Renal cortical epithelial cell (primary cell): ENCODE results near the gene ASPHD2. TPM values are rescaled to one million over a fixed set of nuclear protein-coding genes. Genes with fewer than 3 reads are reported as not detected.
A peak's percentile ranks its signal among the peaks of the same experiment; 100 is the strongest.
"Not testable (repeated sequence)": the region's sequence is repeated elsewhere in the genome, so short reads cannot be mapped to it uniquely, and the experiment has no call there.

Experiments used
- DNase-seq: peaks from one replicate; pipeline ENCODE4 v3.0.0-alpha.2; 2011; ENCODE audit warnings: low read depth
- total RNA-seq: library from RNA; depleted of rRNA; stranded (reverse); fragments of >200 nt; gene quantifications from 2 replicates; pipeline ENCODE4 v1.2.3, GENCODE V29; 2014

The ASPHD2 gene, protein sequence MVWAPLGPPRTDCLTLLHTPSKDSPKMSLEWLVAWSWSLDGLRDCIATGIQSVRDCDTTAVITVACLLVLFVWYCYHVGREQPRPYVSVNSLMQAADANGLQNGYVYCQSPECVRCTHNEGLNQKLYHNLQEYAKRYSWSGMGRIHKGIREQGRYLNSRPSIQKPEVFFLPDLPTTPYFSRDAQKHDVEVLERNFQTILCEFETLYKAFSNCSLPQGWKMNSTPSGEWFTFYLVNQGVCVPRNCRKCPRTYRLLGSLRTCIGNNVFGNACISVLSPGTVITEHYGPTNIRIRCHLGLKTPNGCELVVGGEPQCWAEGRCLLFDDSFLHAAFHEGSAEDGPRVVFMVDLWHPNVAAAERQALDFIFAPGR
- 5.4 and 5.6 TPM in 2 replicates for total RNA-seq

- peak; percentile 48 for DNase-seq
These were observed at the start of gene ASPHD2 for GRCh38 chr22:26428515-26429457. Gene ASPHD2, plus strand, starts transcription at chr22:26429260. Its CDS starts 4,356 bp downstream, at chr22:26433616.

- no peak for DNase-seq
These were observed 48.8 kb upstream of the ASPHD2 start for GRCh38 chr22:26380072-26380830.

- no peak for DNase-seq
These were observed 46.3 kb upstream of the ASPHD2 start for GRCh38 chr22:26382782-26383181.

GRCh38 chr22:26383968-26384556, 45.0 kb upstream of the ASPHD2 start:
- no peak for DNase-seq

DNA sequence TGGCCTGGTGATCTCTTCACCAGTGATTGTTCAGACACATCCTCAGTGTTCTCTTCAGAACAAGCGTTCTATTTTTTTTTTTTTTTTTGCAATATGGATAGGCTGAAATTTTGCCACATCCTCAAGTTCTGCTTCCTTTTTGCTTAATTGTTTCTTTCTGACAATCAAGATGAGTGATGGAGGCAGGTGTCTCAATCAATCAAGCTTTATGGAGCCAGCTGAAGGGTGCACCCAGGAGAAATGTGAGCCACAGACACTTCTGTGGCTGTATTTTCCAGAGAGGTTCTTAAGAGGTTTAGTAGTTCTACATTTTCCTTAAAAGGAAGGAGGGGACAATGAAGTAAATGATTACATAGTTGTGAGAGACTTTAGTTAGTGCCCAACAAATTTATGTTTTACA, 43.9 kb upstream of the ASPHD2 start:
- no peak for DNase-seq

- DNase-seq: no peak
These were observed 39.9 kb upstream of the ASPHD2 start for GRCh38 chr22:26389125-26389524.

DNA sequence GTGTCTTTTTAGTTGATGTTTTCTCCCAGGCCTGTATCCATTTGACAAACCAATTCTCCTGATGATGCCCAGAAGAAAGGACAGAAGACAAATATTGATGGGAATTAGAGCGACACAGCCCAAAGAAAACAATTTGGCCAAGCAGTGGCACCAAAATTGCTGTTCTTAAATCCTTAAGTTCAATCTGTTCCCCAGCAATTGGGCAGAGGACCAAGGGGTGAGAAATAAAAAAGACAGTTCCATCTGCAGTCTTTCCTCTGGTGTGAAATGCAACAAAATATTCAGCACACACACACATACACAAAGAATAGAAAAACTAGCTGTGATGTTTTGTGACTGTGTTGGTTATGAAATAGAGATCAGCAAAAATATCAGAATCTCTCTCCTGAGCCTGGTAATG, 38.0 kb upstream of the ASPHD2 start:
- no peak for DNase-seq

DNA sequence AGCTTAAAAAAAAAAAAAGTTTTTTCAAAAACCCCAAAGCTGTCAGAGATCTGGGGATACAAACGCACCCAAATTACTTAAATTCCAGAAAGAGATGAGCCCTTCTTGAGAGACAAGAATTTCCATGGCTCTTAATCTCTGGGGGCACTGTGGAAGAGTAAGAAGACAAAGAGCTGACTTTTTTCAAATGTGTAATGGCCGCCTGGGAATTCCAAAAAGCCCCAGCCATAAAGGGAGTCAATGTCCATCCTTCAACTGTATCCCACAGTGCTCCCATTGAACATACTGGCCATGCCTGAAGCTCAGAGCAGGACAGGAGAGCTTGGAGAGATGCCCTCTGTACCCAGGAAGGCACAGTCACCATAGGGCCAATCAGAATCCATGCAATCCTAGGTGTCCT, 37.4 kb upstream of the ASPHD2 start:
- DNase-seq: no peak

- no peak for DNase-seq
These were observed 35.1 kb upstream of the ASPHD2 start for GRCh38 chr22:26393929-26394328.

- DNase-seq: no peak
These were observed 34.3 kb upstream of the ASPHD2 start for GRCh38 chr22:26394777-26395176.

GRCh38 chr22:26395926-26396325, 33.1 kb upstream of the ASPHD2 start:
- DNase-seq: no peak

GRCh38 chr22:26398741-26399153, 30.3 kb upstream of the ASPHD2 start:
- DNase-seq: peak; percentile 57

DNA sequence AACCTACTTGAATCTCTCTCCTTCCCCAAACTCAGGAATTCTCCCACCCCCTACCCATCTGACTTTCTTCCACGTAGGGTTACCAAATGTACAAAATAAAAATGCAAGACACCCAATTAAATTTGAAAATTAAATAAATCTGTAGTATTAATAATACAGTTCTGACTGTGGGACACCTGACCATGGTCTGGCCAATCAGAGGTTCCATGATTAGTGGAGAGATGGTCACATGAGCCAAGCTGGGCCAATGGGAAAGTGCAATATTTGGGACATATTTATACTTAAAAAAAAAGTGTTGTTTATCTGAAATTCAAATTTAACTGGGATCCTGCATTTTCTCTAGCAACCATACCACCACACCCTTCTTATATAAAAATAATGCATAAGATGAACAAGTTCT, 29.8 kb upstream of the ASPHD2 start:
- DNase-seq: no peak

GRCh38 chr22:26401726-26402125, 27.3 kb upstream of the ASPHD2 start:
- no peak for DNase-seq

- no peak for DNase-seq
These were observed 24.1 kb upstream of the ASPHD2 start for GRCh38 chr22:26404851-26405421.

DNA sequence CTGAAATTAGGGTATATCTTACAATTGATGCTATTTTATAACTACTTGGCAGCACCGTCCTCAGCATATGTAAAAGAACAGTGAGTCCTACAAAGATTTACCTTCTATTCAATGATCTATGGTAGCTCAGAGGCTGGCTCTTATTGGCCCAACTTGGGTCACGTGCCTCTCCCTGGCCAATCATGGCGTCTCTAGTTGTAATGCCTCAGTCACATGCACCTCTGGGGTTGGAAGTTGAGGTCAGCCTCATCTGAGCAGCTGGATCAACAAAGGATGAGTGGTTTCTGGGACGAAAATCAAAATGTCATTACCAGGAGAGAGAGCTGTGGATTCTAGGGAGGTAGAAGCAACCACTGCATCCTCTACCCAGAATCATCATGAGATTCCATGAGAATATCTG, 22.9 kb upstream of the ASPHD2 start:
- no peak for DNase-seq

GRCh38 chr22:26408562-26409220, 20.4 kb upstream of the ASPHD2 start:
- DNase-seq: not testable (repeated sequence)

- peak; percentile 8 for DNase-seq
These were observed 19.2 kb upstream of the ASPHD2 start for GRCh38 chr22:26409719-26410335.

DNA sequence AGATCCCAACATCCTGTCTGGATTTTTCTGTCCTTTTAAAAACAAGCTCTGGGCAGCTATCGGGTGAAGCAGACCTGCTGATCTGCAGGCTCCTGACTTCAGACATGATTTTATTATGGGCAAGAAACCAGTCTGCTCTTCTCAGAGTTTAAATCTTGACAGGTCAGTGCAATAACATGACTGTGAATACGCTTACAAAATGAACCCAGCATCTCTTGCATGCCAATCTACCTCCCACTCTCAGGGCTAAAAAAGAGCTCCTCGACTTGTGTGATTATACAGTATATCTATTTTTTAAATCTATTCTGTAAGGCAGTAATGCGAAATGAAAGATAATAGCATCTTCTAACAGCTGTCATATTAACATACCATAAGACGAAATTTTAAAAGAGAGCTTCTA, 18.7 kb upstream of the ASPHD2 start:
- no peak for DNase-seq

- no peak for DNase-seq
These were observed 14.7 kb upstream of the ASPHD2 start for GRCh38 chr22:26414347-26414746.
